GM12891 (cell line): ENCODE data around the gene CSMD2.

Source experiments
- DNase-seq: peaks from one replicate; pipeline ENCODE4 v3.0.0; 2011; ENCODE audit warnings: low spot score; ENCODE audit not compliant: insufficient read length
- FAIRE-seq: peaks from 2 replicates; lab custom pipeline; 2011; peaks lifted over from hg19 to GRCh38; lab: Jason Lieb, UNC
- PAX5 ChIP-seq: IDR thresholded peaks from 2 replicates; pipeline ENCODE4 v1.6.1; 2011; ENCODE audit warnings: low read length, moderate library complexity, mild to moderate bottlenecking; ENCODE audit not compliant: insufficient read depth, severe bottlenecking
- POLR2A ChIP-seq: IDR thresholded peaks from 2 replicates; pipeline ENCODE4 v1.6.1; 2011; ENCODE audit warnings: low read depth, low read length, control low read depth
- POLR2AphosphoS5 ChIP-seq: IDR thresholded peaks from 2 replicates; pipeline ENCODE4 v1.6.1; 2011; ENCODE audit warnings: low read depth, low read length, control low read depth
- POU2F2 ChIP-seq: IDR thresholded peaks from 2 replicates; pipeline ENCODE4 v1.6.1; 2011; ENCODE audit warnings: low read depth, mild to moderate bottlenecking, control low read depth, low read length, moderate library complexity
- SPI1 ChIP-seq: IDR thresholded peaks from 2 replicates; pipeline ENCODE4 v1.6.1; 2011; ENCODE audit warnings: low read depth, low read length, control low read depth
- TAF1 ChIP-seq: IDR thresholded peaks from 2 replicates; pipeline ENCODE4 v1.6.1; 2011; ENCODE audit warnings: low read depth, low read length, control low read depth

The CSMD2 gene

GRCh38 chr1:33927721-33928120 is 237.3 kb downstream of the CSMD2 start:
- no peak for FAIRE-seq
- no peak for DNase-seq
- TF ChIP-seq PAX5, result no peak
- TF ChIP-seq POU2F2, result no peak
- TF ChIP-seq POLR2AphosphoS5, result no peak
- no peak for TF ChIP-seq POLR2A
- TF ChIP-seq TAF1, result no peak
- TF ChIP-seq SPI1, result no peak

GRCh38 chr1:33925586-33925985 is 239.4 kb downstream of the CSMD2 start:
- TF ChIP-seq SPI1, result no peak
- TF ChIP-seq POU2F2, result no peak
- no peak for TF ChIP-seq TAF1
- TF ChIP-seq POLR2A, result no peak
- TF ChIP-seq PAX5, result no peak
- no peak for TF ChIP-seq POLR2AphosphoS5
- DNase-seq (no peak), FAIRE-seq (no peak)

GRCh38 chr1:33921281-33921680 is 243.7 kb downstream of the CSMD2 start:
- DNase-seq, result no peak
- FAIRE-seq, result no peak
- TF ChIP-seq TAF1 (no peak), POLR2AphosphoS5 (no peak)

GRCh38 chr1:33918368-33918767 is 246.7 kb downstream of the CSMD2 start:
- no peak for FAIRE-seq
- DNase-seq, result no peak
- TF ChIP-seq POLR2AphosphoS5 (no peak), PAX5 (no peak), POLR2A (no peak), TAF1 (no peak), SPI1 (no peak), POU2F2 (no peak)

GRCh38 chr1:33916786-33917185 is 248.2 kb downstream of the CSMD2 start:
- TF ChIP-seq POLR2A (no peak), PAX5 (no peak), POU2F2 (no peak), TAF1 (no peak), POLR2AphosphoS5 (no peak), SPI1 (no peak)
- no peak for DNase-seq
- FAIRE-seq, result no peak

GRCh38 chr1:33914531-33914930 is 250.5 kb downstream of the CSMD2 start:
- FAIRE-seq (no peak), DNase-seq (no peak)
- TF ChIP-seq PAX5, result no peak
- TF ChIP-seq TAF1, result no peak
- no peak for TF ChIP-seq POLR2A
- TF ChIP-seq POU2F2, result no peak
- no peak for TF ChIP-seq POLR2AphosphoS5
- TF ChIP-seq SPI1, result no peak

- FAIRE-seq (no peak), DNase-seq (no peak)
- TF ChIP-seq TAF1 (no peak), POLR2A (no peak), POLR2AphosphoS5 (no peak), SPI1 (no peak), POU2F2 (no peak)
These were observed 256.6 kb downstream of the CSMD2 start for GRCh38 chr1:33908324-33908956.

- TF ChIP-seq SPI1 (no peak), PAX5 (no peak), POU2F2 (no peak), POLR2AphosphoS5 (no peak), POLR2A (no peak), TAF1 (no peak)
- no peak for FAIRE-seq
- no peak for DNase-seq
These were observed 258.9 kb downstream of the CSMD2 start for GRCh38 chr1:33906156-33906555.

- no peak for DNase-seq
- FAIRE-seq, result no peak
- TF ChIP-seq SPI1 (no peak), POU2F2 (no peak), POLR2AphosphoS5 (no peak), PAX5 (no peak), POLR2A (no peak), TAF1 (no peak)
These were observed 259.8 kb downstream of the CSMD2 start for GRCh38 chr1:33905241-33905640.

- no peak for DNase-seq
- TF ChIP-seq TAF1 (no peak), PAX5 (no peak), POU2F2 (no peak), POLR2AphosphoS5 (no peak), SPI1 (no peak), POLR2A (no peak)
These were observed 261.8 kb downstream of the CSMD2 start for GRCh38 chr1:33903210-33903589.

More at GRCh38 chr1:33903210-33903589, 261.8 kb downstream of the CSMD2 start:
- FAIRE-seq, result no peak
